Pancreas (tissue), 10 donors: Measurements from ENCODE around the gene SHTN1. TPM values are rescaled to one million over a fixed set of nuclear protein-coding genes. Genes with fewer than 3 reads are reported as not detected.

ENCODE experiments used
- ATAC-seq, 4 donors: fragments of 200-7000 bp; cut with Tn5 transposase; one replicate each; pipeline versions ENCODE4 v1.8.0 to v1.9.1; 2020; ENCODE audit warnings: mild to moderate bottlenecking in 4 of 4, moderate library complexity in 4 of 4
- DNase-seq, 6 donors: peaks; one replicate each; pipeline ENCODE4 v3.0.0-alpha.2; 2020
- FAIRE-seq: peaks from 2 replicates; lab custom pipeline; 2012; peaks lifted over from hg19 to GRCh38; lab: Jason Lieb, UNC
- H3K27ac ChIP-seq, 4 donors: fragments of 200-600 bp; sonication (generic); 1 replicate in 3 of 4; 2 replicates in 1 of 4; pipeline versions ENCODE4 v1.5.0 to v1.8.0; 2020
- H3K27me3 ChIP-seq, 4 donors: fragments of 200-600 bp; one replicate each; pipeline ENCODE4 v1.8.0; 2021
- H3K36me3 ChIP-seq, 3 donors: fragments of 200-600 bp; sonication (generic) in 1 of 3; one replicate each; pipeline versions ENCODE4 v1.5.0 to v1.8.0; 2020 to 2021
- H3K4me1 ChIP-seq, 3 donors: fragments of 200-600 bp; one replicate each; pipeline ENCODE4 v1.8.0; 2021
- H3K4me3 ChIP-seq, 4 donors: fragments of 200-600 bp; sonication (generic) in 2 of 4; one replicate each; pipeline versions ENCODE4 v1.5.0 to v1.8.0; 2020 to 2021
- H3K9me3 ChIP-seq, 4 donors: fragments of 200-600 bp; one replicate each; pipeline ENCODE4 v1.8.0; 2021
- CTCF ChIP-seq, 4 donors: fragments of 200-600 bp; sonication (generic) in 3 of 4; IDR thresholded peaks; one replicate each; pipeline versions ENCODE4 v1.5.0 to v1.8.0; 2021; ENCODE audit warnings: antibody characterized with exemption in 4 of 4
- WGBS, 2 donors: extraction: QIAGEN DNeasy Blood & Tissue Kit; methylation state at CpG; one replicate each; pipeline ENCODE4 v1.1.7; 2013; 5-methylcytosine and 5-hydroxymethylcytosine counted together
- intact Hi-C, 3 donors: fragments of 100-400 bp; cut with DNase I; formaldehyde crosslinking; loops; one replicate each; pipeline versions ENCODE4 v1.11.1 to v1.14.2; 2022
- polyA plus RNA-seq, 2 donors: library from polyadenylated mRNA; stranded (reverse); fragments of 200-250 nt; gene quantifications; one replicate each; pipeline ENCODE4 v1.2.3, GENCODE V29; 2013
- total RNA-seq, 6 donors: library from RNA; stranded (reverse); fragmentation: NEBNext Ultra II Directional in 4 of 6; extraction: Animal tissue kit (Norgen Biotek cat#: 25700) in 4 of 6; gene quantifications; one replicate each; pipeline versions ENCODE4 v1.2.1 to v1.2.4, GENCODE V29; 2021 to 2023
- donor health status: healthy with polysubstance abuse.
- donor health status: DM: no; HTN: no; CAD: no; lungs with moderate emphysema.
- donor health status: DM: no; HTN: no; CAD: no.
- donor health status: control.
- donor health status: control.
- donor health status: Bipolar disorder and iron deficiency.
- donor health status: DM: yes; HTN: yes; CAD: no.
- donor health status: DM: no; HTN: no; CAD: no.
- donor health status: DM: no; HTN: no; CAD: no.
- donor health status: DM: yes; HTN: yes; CAD: no.

SHTN1 gene
- total and polyA plus RNA-seq, 8 donors = 12.7 to 31.6 (median 20.2) TPM

GRCh38 chr10:116852246-116852645 is 152.7 kb downstream of the SHTN1 start:
- peaks cover 0 to 8% (median 0%) of the 10 kb centered on the region in 3 donors for H3K4me1 ChIP-seq
- no peak overlapping the region for H3K27ac ChIP-seq
- WGBS, 2 donors = 27 to 30% methylated on average over 1 of the region's 1 CpG
- DNase-seq (no peak), ATAC-seq (no peak), FAIRE-seq (no peak)
- H3K36me3 ChIP-seq = no peaks in the 10 kb centered on the region
- no peaks in the 10 kb centered on the region for H3K27me3 ChIP-seq
- no peak for TF ChIP-seq CTCF (IDR thresholded peaks at IDR 0.05)
- no peaks in the 10 kb centered on the region for H3K9me3 ChIP-seq
- no peak overlapping the region for H3K4me3 ChIP-seq
- intact Hi-C loops = no loop called here

- ATAC-seq (peak in 3 of 4 donors; percentile 4 to 9 (median 9)), FAIRE-seq (no peak), DNase-seq (no peak)
- Histone ChIP-seq H3K4me1 (peaks cover 0 to 8% (median 0%) of the 10 kb centered on the region in 3 donors), H3K36me3 (no peaks in the 10 kb centered on the region), H3K4me3 (peak overlapping the region; percentile 73 to 84 (median 78)), H3K27me3 (no peaks in the 10 kb centered on the region), H3K9me3 (no peaks in the 10 kb centered on the region), H3K27ac (peak overlapping the region; percentile 32 to 71 (median 50))
- TF ChIP-seq CTCF (IDR thresholded peaks at IDR 0.05) = no peak
- intact Hi-C loops = no loop called here
- 22 to 24% methylated on average over 10 of the region's 10 CpGs for WGBS, 2 donors
Measured at GRCh38 chr10:116850058-116850611, 154.9 kb downstream of the SHTN1 start.

GRCh38 chr10:116849248-116850057 is 155.5 kb downstream of the SHTN1 start, which contains the start of gene ENO4:
Gene ENO4 (plus strand): TSS chr10:116849499. CDS start chr10:116849567, 68 bp downstream.
- peak within 1 kb of the TSS; percentile 32 to 71 (median 50) for H3K27ac ChIP-seq
- H3K36me3 ChIP-seq = no peaks in the 10 kb centered on the region
- ATAC-seq = peak; percentile 98 to 99 (median 98)
- WGBS, 2 donors = 1 to 2% methylated on average over 43 to 55 of the region's 55 CpGs
- H3K4me1 ChIP-seq = peaks cover 0 to 8% (median 0%) of the 10 kb centered on the region in 3 donors
- DNase-seq = peak; percentile 91 to 97 (median 92)
- peak within 1 kb of the TSS; percentile 73 to 84 (median 78) for H3K4me3 ChIP-seq
- TF ChIP-seq CTCF (IDR thresholded peaks at IDR 0.05) = no peak
- intact Hi-C loops = no loop called here
- no peak for FAIRE-seq
- H3K27me3 ChIP-seq = no peaks in the 10 kb centered on the region
- no peaks in the 10 kb centered on the region for H3K9me3 ChIP-seq

- H3K27ac ChIP-seq = peak overlapping the region; percentile 32 to 71 (median 50)
- FAIRE-seq (no peak), ATAC-seq (peak; percentile 11 to 44 (median 20)), DNase-seq (peak in 5 of 6 donors; percentile 15 to 65 (median 36))
- 0% methylated on average over 23 of the region's 23 CpGs for WGBS, 2 donors
- peaks cover 0 to 8% (median 0%) of the 10 kb centered on the region in 3 donors for H3K4me1 ChIP-seq
- no peaks in the 10 kb centered on the region for H3K36me3 ChIP-seq
- no peaks in the 10 kb centered on the region for H3K27me3 ChIP-seq
- no peaks in the 10 kb centered on the region for H3K9me3 ChIP-seq
- peak overlapping the region; percentile 73 to 84 (median 78) for H3K4me3 ChIP-seq
- intact Hi-C loops = no loop called here
- no peak for TF ChIP-seq CTCF (IDR thresholded peaks at IDR 0.05)
Measured at GRCh38 chr10:116848944-116849247, 156.1 kb downstream of the SHTN1 start.
